HG03575 (cell line): ENCODE measurements around the gene IPCEF1.
A peak's percentile ranks its signal among the peaks of the same experiment; 100 is the strongest.
"Not testable (repeated sequence)": the region's sequence is repeated elsewhere in the genome, so short reads cannot be mapped to it uniquely, and the experiment has no call there.

ENCODE experiments used
- ATAC-seq: cut with Tn5 transposase; IDR thresholded peaks from one replicate; pipeline ENCODE4 v1.9.1; 2021; ENCODE audit not compliant: unreplicated experiment, insufficient number of reproducible peaks, low FRiP score; ENCODE audit errors: extremely low read depth

Gene IPCEF1

DNA sequence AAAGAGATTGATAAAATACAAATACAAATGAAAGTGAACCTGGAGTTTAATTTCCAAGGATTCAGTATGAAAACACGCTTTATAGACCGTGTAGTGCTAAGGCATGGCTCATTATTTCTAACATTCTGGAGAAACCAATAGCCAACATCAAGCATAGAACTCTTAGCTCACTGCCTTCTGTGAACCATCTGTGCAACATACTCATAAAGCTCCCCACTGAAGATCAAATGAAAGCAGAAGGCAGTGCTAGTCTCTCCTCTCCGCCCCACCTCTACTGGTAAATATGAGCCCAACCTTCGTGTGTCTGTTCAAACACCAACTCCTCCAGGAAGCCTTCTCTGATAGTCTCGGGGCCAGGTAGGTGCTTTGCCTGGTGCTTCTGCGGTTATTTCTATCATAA lies 153.6 kb downstream of the IPCEF1 start:
- no peak for ATAC-seq

DNA sequence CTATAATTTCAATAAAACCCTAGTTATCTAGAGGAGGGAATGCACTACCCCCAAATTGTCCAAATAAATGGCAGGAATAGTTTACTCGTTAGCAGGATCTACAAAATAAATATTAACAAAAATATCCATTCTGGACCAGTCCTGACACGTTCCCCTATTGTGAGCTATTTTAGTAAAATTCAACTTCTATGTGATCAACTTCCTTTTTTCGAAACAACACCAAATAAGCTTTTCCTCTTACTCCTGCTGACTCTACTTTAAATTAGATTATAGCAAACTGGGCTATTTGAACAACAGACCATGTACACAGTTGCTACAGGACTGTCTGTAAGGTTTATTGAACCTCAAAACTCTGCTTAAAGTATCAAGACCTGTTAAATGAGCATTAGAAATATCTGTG lies 154.3 kb downstream of the IPCEF1 start:
- ATAC-seq: no peak

DNA sequence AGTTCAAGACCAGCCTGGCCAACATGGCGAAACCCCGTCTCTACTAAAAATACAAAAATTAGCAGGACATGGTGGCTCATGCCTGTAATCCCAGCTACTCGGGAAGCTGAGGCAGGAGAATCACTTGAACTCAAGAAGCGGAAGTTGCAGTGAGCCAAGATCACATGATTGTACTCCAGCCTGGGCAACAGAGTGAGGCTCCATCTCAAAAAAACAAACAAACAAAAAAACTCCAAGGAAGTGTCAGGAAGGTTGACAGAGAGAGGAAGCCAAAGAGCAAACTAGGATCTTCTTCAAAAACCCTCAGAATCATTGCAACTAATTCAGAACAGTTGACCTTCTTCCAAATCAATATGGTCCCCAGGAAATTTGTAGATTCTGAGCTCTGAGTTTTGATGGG lies 154.9 kb downstream of the IPCEF1 start:
- ATAC-seq: not testable (repeated sequence)

DNA sequence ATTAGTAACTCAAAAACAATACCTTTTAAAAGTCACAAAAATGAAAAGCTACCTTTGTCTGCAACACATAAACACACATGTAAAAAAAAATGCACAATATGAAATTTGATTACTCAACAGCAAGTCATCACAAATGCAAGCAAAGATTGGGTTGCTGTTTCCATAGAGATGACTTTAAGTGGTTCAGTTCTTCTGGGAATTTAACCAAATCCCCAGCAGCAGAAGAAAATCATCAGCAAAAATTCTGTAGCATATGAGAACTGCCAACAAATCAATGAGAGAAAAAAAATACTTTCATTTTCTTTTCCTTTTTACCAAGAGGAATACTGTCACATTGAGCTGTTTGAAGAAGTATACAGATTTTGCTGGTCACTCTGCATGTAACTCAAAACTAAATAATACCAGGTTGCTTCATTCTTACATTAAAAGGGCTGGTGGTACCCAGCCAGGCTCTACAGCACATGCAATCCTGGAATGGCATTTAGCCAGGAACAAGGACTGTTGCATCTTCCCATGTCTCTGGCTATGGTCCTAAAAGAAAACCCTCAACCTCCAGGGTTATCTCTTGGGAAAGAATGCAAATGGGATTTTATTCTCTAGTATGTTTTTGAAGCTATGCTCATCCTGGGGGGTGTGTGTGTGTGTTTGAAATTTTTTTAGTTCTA lies 159.3 kb downstream of the IPCEF1 start:
- no peak for ATAC-seq

DNA sequence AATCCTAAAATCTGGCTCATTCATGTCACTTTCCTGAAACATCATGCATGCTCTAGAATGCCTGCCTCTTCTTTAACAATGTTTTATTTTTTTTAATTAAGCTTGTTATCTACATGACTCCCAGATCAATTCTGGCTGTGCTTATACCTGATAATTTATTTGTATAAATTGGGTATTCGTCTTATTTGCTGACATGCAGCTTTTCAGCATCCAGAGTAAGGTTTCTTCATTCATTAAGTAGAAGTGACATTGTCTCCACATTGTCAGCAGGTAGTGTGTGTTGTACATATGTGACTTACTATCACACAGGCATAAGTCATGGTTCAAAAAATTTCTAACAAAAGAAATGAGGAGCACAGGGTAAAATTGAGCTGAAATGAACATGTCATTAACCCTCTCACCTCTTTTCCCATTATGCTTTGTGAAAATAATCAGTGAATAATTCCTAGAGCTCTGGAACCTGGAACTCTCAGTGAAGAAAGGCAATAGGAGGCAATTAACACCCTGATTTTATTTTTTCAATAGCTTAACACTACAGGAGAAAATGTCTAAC lies 160.2 kb downstream of the IPCEF1 start:
- ATAC-seq: no peak

DNA sequence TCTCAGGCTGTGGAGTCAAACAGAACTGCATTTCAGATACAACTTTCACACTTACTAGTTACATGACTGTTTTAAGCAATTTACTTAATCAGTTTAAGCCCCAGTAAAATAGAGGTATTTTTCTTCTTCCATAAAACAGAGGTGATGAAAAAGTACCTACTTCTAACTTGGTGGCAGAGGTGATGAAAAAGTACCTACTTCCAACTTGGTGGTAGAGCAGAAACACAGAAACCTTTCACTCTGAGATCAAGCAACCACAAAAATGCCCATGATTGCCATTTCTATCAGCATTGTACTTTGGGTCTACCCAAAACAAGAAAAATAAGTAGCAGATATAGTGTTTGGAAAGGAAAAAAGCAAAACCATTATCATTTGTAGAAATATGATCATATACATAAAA lies 168.9 kb downstream of the IPCEF1 start:
- ATAC-seq: no peak

DNA sequence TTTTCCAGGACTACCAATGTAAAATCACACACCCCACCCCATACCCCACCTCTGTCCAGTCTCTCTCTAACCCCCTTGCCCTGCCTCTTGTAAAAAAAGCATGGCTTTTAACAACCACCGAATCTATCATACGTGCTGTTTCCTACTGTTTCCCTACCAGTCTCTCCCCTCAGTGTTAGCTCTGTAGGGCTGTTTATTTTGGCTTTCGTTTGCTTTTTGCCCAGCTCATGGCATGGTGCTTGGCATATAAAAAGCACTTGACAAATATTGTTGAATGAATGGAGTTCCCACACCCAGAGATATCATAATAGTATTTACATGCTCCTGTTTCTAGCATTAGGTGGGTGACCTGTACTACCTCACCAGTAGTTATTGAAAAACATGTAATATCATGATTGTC lies 169.4 kb downstream of the IPCEF1 start:
- ATAC-seq: no peak

DNA sequence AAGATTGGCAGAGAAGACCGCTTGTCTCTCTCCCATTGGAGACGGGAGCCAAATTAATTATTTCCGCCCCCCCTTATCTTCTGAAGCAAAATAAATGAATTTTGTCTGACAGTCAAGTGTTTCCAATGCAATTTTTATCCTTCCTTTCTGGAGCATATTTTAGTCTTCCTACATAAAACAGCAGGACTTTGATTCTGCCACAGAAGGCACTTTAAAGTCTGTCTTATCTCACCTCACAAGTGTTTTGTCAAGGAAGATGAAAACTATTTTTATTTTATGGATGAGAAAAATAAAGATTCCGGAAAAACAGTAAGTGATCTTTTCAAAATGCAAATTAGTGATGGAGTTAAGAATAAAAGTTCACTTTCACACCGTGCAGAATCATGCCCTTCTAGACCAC lies 177.2 kb downstream of the IPCEF1 start:
- no peak for ATAC-seq

DNA sequence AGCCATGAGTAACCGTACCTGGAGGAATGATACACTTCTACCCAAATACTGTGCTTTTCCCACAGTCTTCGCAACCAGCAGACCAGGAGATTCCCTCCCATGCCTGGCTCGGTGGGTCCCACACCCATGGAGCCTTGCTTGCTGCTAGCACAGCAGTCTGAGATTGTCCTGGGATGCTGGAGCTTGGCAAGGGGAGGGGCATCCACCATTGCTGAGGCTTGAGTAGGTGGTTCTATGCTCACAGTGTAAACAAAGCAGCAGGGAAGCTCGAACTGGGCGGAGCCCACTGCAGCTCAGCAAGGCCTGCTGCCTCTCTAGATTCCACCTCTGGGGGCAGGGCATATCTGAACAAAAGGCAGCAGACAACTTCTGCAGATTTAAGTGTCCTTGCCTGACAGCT lies 184.2 kb downstream of the IPCEF1 start:
- ATAC-seq: not testable (repeated sequence)

DNA sequence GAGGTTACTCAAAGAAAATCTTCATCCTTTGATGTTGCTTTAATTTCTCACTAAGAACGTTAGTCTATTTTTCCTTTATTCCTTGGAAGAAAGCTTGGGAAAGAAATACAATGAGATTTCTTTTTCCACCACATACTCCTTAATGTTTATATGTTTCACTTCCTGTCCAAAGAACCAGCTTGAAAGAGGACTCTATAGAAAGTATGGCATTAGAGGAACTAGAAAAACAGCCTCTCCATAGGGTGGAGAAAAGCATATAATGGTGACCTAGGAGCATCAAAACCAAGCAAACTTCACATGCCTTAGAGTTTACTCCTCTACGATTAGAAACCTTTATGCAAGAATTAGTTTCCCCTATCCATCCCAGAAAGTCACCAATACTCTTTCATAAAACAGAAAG lies 186.5 kb downstream of the IPCEF1 start:
- no peak for ATAC-seq

DNA sequence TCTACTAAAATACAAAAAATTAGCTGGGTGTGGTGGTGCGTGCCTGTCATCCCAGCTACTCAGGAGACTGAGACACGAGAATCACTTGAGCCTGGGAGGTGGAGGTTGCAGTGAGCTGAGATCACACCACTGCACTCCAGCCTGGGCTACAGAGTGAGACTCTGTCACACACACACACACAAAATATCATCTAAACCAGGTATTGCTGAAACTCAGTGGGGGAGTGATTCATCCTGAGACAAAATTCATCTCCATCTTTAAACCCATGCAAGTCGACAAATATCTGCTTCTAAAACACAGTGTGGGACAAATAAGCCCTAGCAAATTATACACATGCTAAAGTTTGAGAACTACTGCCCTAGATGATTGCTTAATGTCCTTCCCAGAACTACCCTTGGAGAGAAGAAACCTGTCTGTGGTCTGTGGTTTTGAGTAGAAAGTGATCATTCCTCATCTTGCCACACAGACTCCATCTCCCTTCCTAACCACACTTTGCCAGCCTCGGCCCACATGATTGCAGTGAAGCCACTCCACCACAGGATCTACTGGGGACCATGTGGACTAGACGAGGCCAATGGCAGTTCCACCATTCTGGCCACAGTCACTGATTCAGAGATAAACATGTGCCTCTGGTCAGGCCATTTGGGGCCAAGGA lies 187.3 kb downstream of the IPCEF1 start:
- no peak for ATAC-seq

DNA sequence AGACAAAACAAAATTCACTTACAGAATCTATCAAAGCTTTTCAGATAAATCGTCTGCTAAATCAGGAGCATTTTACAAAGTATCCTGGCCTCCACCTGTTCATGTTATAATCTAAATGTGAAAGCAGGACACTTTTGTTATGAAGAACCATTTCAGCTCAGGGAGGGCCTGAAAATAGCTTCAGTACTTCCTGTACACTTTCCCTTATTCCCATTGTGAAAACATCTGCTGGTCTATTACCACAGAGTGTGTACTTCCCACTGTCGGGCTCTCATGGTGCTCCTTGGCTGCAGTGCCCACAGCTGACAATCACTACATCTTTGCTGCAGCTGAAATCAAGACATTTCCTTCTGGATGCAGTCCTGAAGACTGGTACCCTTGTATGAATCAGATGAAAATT lies 189.5 kb downstream of the IPCEF1 start:
- no peak for ATAC-seq

DNA sequence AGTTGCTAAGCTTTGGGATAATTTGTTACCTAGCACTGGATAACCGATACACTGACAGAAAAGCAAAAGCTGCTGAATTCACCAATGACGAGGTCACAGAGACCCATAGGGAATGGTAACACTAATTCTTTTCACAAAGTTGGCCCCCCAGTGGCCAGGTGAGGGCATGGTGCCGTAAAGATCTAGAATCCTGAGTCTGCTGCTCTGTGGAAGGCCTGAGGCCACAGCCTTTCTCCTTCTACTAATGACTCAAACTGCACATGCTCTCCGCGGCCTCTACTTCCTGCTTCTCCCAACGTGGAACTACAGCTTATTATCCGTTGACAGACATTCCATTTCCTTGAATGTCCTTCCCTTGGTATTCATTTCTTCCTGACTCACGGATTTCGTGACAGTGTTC lies 190.5 kb downstream of the IPCEF1 start:
- ATAC-seq: no peak

DNA sequence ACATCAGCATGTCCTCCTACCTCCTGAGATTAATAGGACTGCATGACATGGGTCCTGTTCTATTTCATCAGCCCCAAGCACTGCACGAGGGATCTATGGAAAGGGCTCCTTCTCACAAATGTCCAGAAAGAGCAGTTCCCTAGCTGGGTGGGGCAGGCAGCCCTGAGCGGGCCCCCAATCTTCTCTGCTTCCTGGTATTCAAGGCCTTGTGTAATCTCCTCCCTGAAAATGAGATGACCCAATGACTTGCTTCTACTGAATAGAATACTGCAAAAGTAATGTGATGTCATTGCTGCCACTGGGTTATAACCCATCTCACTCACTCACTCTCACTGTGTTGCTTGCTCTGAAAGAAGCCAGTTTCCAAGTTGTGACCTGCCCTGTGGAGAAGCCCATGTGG lies 191.1 kb downstream of the IPCEF1 start:
- no peak for ATAC-seq

DNA sequence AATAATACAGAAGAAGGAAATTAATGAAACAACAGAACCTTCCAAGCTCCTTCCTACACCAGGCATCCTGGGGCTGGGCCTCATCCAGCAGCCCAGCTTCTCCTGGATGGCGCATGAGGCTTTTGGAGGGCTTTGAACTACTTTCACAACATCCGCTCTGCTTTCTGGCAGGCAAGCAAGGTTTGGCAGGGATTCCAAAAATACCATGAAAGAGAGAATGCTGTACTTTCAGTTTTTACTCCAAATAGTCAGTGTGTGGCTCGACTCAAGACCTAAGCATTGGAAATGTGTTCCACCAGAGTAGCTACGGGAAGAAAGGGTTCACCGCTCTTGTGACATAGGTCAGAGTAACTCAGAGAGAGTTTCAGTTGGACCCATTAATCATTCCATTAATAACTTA lies 192.2 kb downstream of the IPCEF1 start:
- ATAC-seq: no peak

DNA sequence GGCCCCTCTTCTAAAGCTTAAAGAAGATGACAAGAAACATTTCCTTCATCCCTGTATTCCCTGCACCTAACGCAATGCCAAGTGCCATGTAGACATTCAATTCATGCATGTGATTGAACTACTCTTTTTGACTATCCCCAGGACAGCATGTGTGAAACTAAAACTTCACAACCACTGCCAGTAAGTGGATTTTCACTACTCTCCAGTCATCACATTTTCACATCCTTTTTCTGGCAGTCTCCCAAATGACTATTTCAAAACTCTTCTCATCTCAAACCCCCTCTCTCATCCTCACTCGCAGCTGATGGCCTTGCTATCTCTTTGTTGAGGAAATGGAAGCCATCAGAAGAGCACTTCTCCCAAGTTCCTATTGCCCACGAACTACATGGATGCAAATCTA lies 194.9 kb downstream of the IPCEF1 start:
- peak; percentile 67 for ATAC-seq

DNA sequence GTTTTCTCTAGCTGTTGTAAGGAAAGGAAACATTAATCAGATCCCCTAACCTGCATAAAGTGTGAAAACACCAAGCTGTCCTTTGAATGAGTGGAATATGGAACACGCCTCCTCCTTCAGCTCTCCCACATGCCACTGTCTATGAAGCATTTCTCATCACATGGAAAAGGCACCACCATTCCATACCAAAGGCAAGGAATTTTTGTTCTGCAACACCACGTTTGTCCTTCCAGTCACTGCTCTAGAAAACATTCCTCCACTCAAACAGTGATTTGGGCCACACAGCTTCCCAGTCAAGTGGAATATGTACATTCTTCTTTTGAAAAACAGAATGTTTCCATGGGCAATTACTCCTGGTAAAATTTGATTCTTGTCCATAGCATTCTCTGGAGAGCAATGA lies 197.5 kb downstream of the IPCEF1 start:
- ATAC-seq: no peak

DNA sequence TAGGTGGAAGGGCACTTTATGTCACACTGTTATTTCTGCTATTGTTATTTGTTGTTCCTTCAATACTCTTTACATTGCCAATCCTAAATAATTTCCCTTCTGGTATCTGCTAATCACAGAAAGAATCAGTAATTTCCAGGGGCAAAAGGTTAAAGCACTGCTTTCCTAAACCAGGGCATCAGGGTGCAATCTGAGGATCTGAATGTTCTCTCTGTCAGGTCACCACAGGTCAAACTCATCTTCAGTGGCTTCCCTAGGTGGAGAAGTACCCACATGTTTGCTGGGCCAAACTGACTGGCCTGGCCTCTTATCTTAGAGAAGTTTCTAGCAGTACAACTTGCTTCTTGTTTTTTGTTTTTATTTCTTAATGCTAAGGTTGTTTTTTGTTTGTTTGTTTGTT lies 198.9 kb downstream of the IPCEF1 start:
- ATAC-seq: no peak

DNA sequence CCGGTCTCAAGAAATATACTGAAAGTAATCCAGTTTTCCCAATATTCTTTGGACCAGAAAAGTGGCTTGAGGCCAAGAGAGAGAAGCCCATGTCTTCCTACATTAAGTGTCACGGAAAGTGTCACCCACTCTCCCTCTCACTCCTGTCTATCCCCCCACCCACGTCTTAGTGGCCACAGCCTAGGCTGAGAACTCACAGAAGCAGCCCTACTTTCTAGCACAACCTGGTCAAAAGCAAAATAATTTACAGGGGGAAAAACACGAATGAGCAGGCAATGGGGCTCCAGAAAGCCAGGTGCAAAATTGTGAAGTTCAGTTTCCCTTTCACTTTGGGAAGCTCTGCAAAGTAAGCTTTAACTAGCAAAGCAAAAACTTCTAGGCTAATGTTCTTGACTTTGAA lies 199.5 kb downstream of the IPCEF1 start:
- peak; percentile 50 for ATAC-seq

DNA sequence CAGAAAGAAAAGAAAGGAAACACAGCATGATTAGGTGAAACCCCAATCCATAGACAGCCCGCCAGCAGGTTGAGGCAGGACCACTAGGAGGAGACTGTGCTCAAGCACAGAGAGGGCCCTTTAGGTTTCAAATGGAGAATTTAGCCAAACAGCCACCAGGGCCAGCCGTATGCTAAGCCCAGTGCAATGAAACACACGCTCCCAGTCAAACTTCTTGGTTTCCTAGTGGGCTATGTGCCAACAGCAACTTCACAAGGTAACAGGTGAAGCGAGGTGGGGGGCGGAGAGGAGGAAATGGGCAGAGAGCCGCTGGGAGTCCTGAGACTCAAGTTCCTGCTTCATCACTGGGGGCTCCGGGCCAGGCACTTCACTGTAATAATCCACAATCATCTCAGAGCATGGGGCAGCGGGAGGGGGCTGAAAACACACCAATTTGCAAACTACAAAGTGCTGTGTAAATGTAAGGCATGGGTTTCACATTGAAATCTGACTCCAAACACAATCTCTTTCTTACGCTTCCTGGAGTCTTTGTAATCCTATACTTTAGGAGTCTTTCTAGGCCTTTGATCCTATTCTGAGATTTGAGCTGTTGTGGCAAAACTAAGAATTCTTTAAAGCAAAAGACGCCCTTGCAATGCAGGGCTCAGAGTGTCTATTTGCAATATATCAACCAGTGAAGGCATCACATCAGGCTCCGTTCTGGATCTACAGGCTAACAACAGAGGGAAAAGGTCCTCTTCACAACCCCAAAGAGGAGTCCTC lies 200.3 kb downstream of the IPCEF1 start:
- ATAC-seq: peak; percentile 50
